GM23248 (cell line): ENCODE measurements around the gene CD177.

Experiments
- EZH2 ChIP-seq: fragments of 200-600 bp; sonication (generic); IDR thresholded peaks from 2 replicates; pipeline ENCODE4 v1.6.1; 2018; ENCODE audit warnings: antibody characterized with exemption, mild to moderate bottlenecking; ENCODE audit not compliant: insufficient read depth, poor library complexity, severe bottlenecking
- EZH2phosphoT487 ChIP-seq: fragments of 200-600 bp; sonication (generic); IDR thresholded peaks from 2 replicates; pipeline ENCODE4 v1.6.1; 2018; ENCODE audit warnings: antibody characterized with exemption, moderate library complexity, mild to moderate bottlenecking, low read depth; ENCODE audit not compliant: insufficient read depth

DNA sequence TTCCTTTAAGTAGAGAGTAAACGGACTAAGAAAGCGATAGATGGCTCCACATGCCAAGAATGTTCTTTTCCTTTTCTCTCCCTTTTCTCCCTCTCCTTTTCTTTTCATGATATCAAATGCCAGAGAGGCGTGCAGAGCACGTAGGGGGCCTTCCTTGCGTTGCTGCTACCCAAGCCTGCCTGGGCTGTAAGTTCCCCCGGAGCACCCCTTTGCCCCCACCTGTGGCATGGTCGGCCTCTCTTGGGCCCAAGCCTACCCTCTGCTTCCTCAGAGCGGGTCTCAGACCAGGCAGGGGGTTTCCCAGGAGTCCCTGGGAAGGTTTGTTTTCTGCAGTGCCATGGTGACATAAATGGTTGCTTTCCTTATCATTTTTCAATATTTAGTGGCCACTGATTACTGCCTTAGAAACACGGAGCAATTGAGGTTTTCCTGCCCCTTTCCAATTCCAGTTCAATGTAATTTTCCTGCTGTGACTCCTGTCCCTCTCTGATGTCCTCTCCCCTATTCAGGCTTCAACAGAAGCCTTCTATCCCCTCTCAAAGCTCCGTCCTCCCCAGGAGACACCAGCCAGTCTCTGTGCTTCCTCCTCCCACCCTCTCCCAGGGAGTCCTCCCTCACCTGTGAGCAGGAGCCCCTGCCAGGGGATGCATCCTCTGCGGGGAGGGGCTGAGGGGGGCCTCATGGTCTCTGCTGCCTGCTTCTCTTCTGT lies 22.6 kb upstream of the CD177 start:
- TF ChIP-seq EZH2 (no peak), EZH2phosphoT487 (no peak)
